ENCODE results near the gene ARHGEF12.

The ARHGEF12 gene

GRCh38 chr11:120521176-120521575 lies 185.0 kb downstream of the ARHGEF12 start:
- DNase-seq: no peak

- DNase-seq: no peak
Measured at GRCh38 chr11:120522021-120522420, 185.8 kb downstream of the ARHGEF12 start.

- no peak for DNase-seq
Measured at GRCh38 chr11:120522736-120523135, 186.5 kb downstream of the ARHGEF12 start.

- peak; percentile 12 for DNase-seq
Measured at GRCh38 chr11:120523196-120523595, 187.0 kb downstream of the ARHGEF12 start.

DNA sequence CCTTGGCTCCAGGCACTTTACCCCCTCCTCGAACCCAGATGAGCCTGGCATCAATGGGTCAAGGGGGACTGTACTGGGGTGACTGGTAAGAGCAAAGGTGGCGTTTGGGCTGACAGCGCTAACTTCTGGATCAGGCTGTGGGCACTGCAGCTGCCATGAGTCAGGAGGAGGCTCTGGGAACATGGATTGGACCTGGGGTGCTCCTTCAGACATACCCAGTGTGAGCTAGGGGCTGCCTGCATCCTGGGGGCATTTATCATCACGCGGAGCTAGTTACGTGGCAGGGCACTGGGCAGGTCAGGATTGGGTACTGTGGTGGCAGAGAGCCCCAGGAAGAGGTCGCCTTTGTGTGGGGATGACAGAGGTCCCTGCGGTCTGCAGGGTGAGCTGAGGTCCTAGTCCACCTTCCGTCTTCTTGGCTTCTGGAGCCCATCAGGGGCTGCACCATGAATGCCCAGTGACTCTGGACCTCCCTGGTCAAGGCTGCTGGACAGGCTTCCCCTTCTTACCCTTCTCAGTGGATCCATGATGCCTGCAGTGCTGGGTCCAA lies 188.4 kb downstream of the ARHGEF12 start:
- DNase-seq: no peak

GRCh38 chr11:120525261-120526171 lies 189.3 kb downstream of the ARHGEF12 start:
- peak; percentile 9 for DNase-seq

- no peak for DNase-seq
Measured at GRCh38 chr11:120526241-120526640, 190.0 kb downstream of the ARHGEF12 start.

- DNase-seq: peak; percentile 73
Measured at GRCh38 chr11:120527111-120527761, 191.0 kb downstream of the ARHGEF12 start.

DNA sequence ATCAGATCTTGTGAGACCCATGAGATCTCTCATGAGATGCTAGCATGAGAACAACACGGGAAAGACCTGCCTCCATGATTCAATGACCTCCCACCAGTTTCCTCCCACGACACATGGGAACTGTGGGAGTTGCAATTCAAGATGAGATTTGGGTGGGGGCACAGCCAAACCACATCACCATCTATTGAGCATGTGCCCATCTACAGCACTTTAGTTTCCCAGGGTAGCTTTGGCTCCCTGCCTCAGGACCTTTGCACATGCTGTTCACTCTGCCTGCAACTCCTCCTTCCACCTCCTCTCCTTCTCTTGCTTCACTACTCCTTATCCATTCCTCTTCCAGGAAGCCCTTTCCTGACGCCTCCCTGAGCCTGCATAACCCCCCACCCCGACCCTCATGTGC lies 192.5 kb downstream of the ARHGEF12 start:
- no peak for DNase-seq

DNA sequence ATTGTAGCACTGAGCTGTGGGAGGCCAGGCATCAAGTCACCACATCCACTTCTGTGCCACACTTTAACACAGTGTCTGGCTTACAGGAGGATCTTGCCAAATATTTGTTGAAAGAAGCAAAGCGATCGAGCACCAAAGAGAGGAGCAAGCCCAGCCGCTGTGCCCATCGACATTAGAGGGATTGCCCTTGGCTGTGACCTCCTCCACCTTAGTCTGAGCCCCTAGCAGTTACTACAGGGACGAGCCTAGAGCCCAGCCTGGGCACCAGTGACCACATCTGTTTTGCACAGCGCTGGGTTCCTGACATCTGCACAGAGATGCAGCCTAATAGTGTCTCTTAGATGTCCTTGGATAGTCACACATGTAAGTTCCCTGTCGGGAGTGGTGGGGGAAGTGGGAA lies 193.0 kb downstream of the ARHGEF12 start:
- no peak for DNase-seq

GRCh38 chr11:120529911-120530310 lies 193.7 kb downstream of the ARHGEF12 start:
- DNase-seq: no peak

GRCh38 chr11:120532082-120532831 lies 196.0 kb downstream of the ARHGEF12 start:
- no peak for DNase-seq

DNA sequence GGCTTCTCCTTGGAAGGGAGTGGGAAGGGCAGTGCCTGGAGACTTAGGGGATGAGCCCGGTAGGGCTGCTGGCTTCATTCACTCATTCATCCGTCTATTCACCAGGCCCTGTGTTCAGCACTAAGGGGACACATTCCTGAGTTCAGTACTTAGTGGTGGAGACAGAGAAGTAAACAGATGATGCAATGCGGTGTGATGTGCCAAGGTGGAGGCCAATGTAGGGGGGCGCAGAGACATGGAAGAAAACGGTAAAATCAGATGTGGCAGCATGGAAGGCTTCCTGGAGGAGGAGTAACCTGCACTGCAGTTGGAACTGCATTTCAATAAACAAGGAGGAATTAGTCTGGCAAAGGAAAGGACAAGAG lies 196.6 kb downstream of the ARHGEF12 start:
- no peak for DNase-seq

GRCh38 chr11:120536091-120536796 lies 200.0 kb downstream of the ARHGEF12 start:
- no peak for DNase-seq

GRCh38 chr11:120536797-120537169 lies 200.6 kb downstream of the ARHGEF12 start:
- DNase-seq: no peak

DNA sequence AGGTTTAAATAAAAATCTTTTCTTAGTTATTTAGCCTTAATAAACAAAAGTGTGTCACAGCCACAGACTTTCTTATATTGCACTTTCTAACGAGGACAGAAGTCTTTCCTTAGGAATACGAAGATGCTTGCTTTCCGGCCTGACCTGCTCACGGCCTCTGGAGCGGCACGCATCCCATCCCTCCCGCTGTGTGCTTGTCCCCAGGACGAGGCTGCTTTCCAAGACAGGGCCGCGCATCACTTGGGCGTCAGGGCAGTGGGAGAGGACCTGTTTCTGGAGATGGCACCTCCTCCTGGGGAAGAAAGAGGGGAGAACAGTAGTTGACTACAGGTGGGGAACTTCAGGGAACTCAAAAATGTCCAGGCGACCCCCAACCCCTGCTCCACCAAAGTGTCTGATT lies 201.8 kb downstream of the ARHGEF12 start:
- DNase-seq: no peak

GRCh38 chr11:120538707-120539106 lies 202.5 kb downstream of the ARHGEF12 start:
- DNase-seq: no peak

Data from DMS153 (cell line).